ENCODE measurements around the gene LMTK2.

LMTK2 gene

GRCh38 chr7:98187138-98187502 lies 80.5 kb downstream of the LMTK2 start:
- Histone ChIP-seq H3K9ac (ENCODE audit: insufficient read length, low read depth) (no peak overlapping the region), H3K9me3 (ENCODE audit: insufficient read depth, low read length) (no peaks in the 10 kb centered on the region), H3K27me3 (ENCODE audit: insufficient read depth, insufficient read length) (no peaks in the 10 kb centered on the region), H3K4me1 (ENCODE audit: insufficient read depth, insufficient read length) (no peaks in the 10 kb centered on the region), H3K4me3 (ENCODE audit: insufficient read length, low read depth) (no peak overlapping the region), H3K36me3 (ENCODE audit: insufficient read depth, insufficient read length, low read length) (peaks cover 16% of the 10 kb centered on the region)
- TF ChIP-seq SUZ12 (IDR thresholded peaks at IDR 0.05; ENCODE audit: extremely low read depth, insufficient read depth, insufficient read length) (no peak), YY1 (IDR thresholded peaks at IDR 0.05; ENCODE audit: insufficient read depth, insufficient read length) (no peak), ZNF274 (IDR thresholded peaks at IDR 0.05; ENCODE audit: low read depth, low read length) (no peak)
- DNase-seq (ENCODE audit: low read depth, low spot score), result no peak

GRCh38 chr7:98189559-98189958 lies 82.9 kb downstream of the LMTK2 start:
- Histone ChIP-seq H3K9ac (ENCODE audit: insufficient read length, low read depth) (no peak overlapping the region), H3K4me1 (ENCODE audit: insufficient read depth, insufficient read length) (no peaks in the 10 kb centered on the region), H3K9me3 (ENCODE audit: insufficient read depth, low read length) (no peaks in the 10 kb centered on the region), H3K4me3 (ENCODE audit: insufficient read length, low read depth) (no peak overlapping the region), H3K36me3 (ENCODE audit: insufficient read depth, insufficient read length, low read length) (peaks cover 39% of the 10 kb centered on the region), H3K27me3 (ENCODE audit: insufficient read depth, insufficient read length) (no peaks in the 10 kb centered on the region)
- no peak for DNase-seq (ENCODE audit: low read depth, low spot score)
- TF ChIP-seq ZNF274 (IDR thresholded peaks at IDR 0.05; ENCODE audit: low read depth, low read length), result no peak

GRCh38 chr7:98191668-98192431 lies 85.2 kb downstream of the LMTK2 start:
- TF ChIP-seq ZNF274 (IDR thresholded peaks at IDR 0.05; ENCODE audit: low read depth, low read length) (no peak), SUZ12 (IDR thresholded peaks at IDR 0.05; ENCODE audit: extremely low read depth, insufficient read depth, insufficient read length) (no peak), YY1 (IDR thresholded peaks at IDR 0.05; ENCODE audit: insufficient read depth, insufficient read length) (no peak)
- no peak overlapping the region for H3K9ac ChIP-seq (ENCODE audit: insufficient read length, low read depth)
- H3K4me3 ChIP-seq (ENCODE audit: insufficient read length, low read depth), result no peak overlapping the region
- DNase-seq (ENCODE audit: low read depth, low spot score), result no peak
- peaks cover 49% of the 10 kb centered on the region for H3K36me3 ChIP-seq (ENCODE audit: insufficient read depth, insufficient read length, low read length)
- H3K4me1 ChIP-seq (ENCODE audit: insufficient read depth, insufficient read length), result no peaks in the 10 kb centered on the region
- no peaks in the 10 kb centered on the region for H3K9me3 ChIP-seq (ENCODE audit: insufficient read depth, low read length)
- H3K27me3 ChIP-seq (ENCODE audit: insufficient read depth, insufficient read length), result no peaks in the 10 kb centered on the region

DNA sequence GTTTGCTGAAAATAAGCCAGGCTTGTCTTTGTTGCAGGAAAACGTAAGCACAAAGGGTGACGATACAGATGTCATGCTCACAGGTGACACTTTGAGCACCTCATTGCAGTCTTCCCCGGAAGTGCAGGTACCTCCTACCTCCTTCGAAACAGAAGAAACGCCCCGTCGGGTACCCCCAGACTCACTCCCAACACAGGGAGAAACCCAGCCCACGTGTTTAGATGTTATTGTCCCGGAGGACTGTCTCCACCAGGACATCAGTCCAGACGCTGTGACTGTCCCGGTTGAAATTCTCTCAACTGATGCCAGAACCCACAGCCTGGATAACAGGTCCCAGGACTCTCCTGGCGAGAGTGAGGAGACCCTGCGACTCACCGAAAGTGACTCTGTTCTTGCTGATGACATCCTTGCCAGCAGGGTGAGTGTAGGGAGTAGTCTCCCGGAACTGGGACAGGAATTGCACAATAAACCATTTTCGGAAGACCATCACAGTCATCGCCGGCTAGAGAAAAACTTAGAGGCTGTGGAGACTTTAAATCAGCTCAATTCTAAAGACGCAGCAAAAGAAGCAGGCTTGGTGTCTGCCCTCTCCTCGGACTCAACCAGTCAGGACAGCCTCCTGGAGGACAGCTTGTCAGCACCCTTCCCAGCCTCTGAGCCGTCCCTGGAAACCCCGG lies 86.3 kb downstream of the LMTK2 start:
- H3K36me3 ChIP-seq (ENCODE audit: insufficient read depth, insufficient read length, low read length), result peaks cover 52% of the 10 kb centered on the region
- no peaks in the 10 kb centered on the region for H3K27me3 ChIP-seq (ENCODE audit: insufficient read depth, insufficient read length)
- H3K4me1 ChIP-seq (ENCODE audit: insufficient read depth, insufficient read length), result no peaks in the 10 kb centered on the region
- no peak for TF ChIP-seq SUZ12 (IDR thresholded peaks at IDR 0.05; ENCODE audit: extremely low read depth, insufficient read depth, insufficient read length)
- TF ChIP-seq YY1 (IDR thresholded peaks at IDR 0.05; ENCODE audit: insufficient read depth, insufficient read length), result no peak
- TF ChIP-seq ZNF274 (IDR thresholded peaks at IDR 0.05; ENCODE audit: low read depth, low read length), result no peak
- DNase-seq (ENCODE audit: low read depth, low spot score), result no peak
- no peaks in the 10 kb centered on the region for H3K9me3 ChIP-seq (ENCODE audit: insufficient read depth, low read length)
- H3K9ac ChIP-seq (ENCODE audit: insufficient read length, low read depth), result no peak overlapping the region
- no peak overlapping the region for H3K4me3 ChIP-seq (ENCODE audit: insufficient read length, low read depth)

GRCh38 chr7:98193474-98194180 lies 87.0 kb downstream of the LMTK2 start:
- no peak overlapping the region for H3K4me3 ChIP-seq (ENCODE audit: insufficient read length, low read depth)
- H3K4me1 ChIP-seq (ENCODE audit: insufficient read depth, insufficient read length), result no peaks in the 10 kb centered on the region
- TF ChIP-seq ZNF274 (IDR thresholded peaks at IDR 0.05; ENCODE audit: low read depth, low read length) (no peak), YY1 (IDR thresholded peaks at IDR 0.05; ENCODE audit: insufficient read depth, insufficient read length) (no peak), SUZ12 (IDR thresholded peaks at IDR 0.05; ENCODE audit: extremely low read depth, insufficient read depth, insufficient read length) (no peak)
- H3K9me3 ChIP-seq (ENCODE audit: insufficient read depth, low read length), result no peaks in the 10 kb centered on the region
- no peak overlapping the region for H3K9ac ChIP-seq (ENCODE audit: insufficient read length, low read depth)
- H3K27me3 ChIP-seq (ENCODE audit: insufficient read depth, insufficient read length), result no peaks in the 10 kb centered on the region
- no peak for DNase-seq (ENCODE audit: low read depth, low spot score)
- peaks cover 52% of the 10 kb centered on the region for H3K36me3 ChIP-seq (ENCODE audit: insufficient read depth, insufficient read length, low read length)

DNA sequence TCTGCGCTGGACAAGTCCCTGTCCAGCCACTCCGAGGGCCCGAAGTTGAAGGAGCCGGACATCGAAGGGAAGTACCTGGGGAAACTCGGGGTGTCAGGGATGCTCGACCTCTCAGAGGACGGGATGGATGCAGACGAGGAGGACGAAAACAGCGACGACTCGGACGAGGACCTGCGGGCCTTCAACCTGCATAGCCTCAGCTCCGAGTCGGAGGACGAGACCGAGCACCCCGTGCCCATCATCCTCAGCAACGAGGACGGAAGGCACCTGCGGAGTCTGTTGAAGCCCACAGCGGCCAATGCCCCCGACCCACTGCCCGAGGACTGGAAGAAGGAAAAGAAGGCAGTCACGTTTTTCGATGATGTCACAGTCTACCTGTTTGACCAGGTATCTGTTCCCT lies 87.5 kb downstream of the LMTK2 start:
- Histone ChIP-seq H3K9me3 (ENCODE audit: insufficient read depth, low read length) (no peaks in the 10 kb centered on the region), H3K9ac (ENCODE audit: insufficient read length, low read depth) (no peak overlapping the region), H3K36me3 (ENCODE audit: insufficient read depth, insufficient read length, low read length) (peaks cover 49% of the 10 kb centered on the region), H3K4me3 (ENCODE audit: insufficient read length, low read depth) (no peak overlapping the region), H3K4me1 (ENCODE audit: insufficient read depth, insufficient read length) (no peaks in the 10 kb centered on the region), H3K27me3 (ENCODE audit: insufficient read depth, insufficient read length) (no peaks in the 10 kb centered on the region)
- no peak for TF ChIP-seq ZNF274 (IDR thresholded peaks at IDR 0.05; ENCODE audit: low read depth, low read length)
- TF ChIP-seq SUZ12 (IDR thresholded peaks at IDR 0.05; ENCODE audit: extremely low read depth, insufficient read depth, insufficient read length), result no peak
- no peak for TF ChIP-seq YY1 (IDR thresholded peaks at IDR 0.05; ENCODE audit: insufficient read depth, insufficient read length)
- DNase-seq (ENCODE audit: low read depth, low spot score), result no peak
